Gastrocnemius medialis (tissue), 4 donors: ENCODE results near the gene TPK1. TPM values are rescaled to one million over a fixed set of nuclear protein-coding genes. Genes with fewer than 3 reads are reported as not detected.

Source experiments
- ATAC-seq, 2 donors: fragments of 150-250 bp; one replicate each; pipeline ENCODE4 v1.9.1; 2016
- DNase-seq, 2 donors: peaks; one replicate each; pipeline ENCODE4 v3.0.0-alpha.2; 2019
- H3K27ac ChIP-seq, 4 donors: fragments of 200-600 bp; sonication (generic); 1 replicate in 1 of 4; 2 replicates in 3 of 4; pipeline ENCODE4 v1.5.1; 2016 to 2018; ENCODE audit warnings: mild to moderate bottlenecking in 2 of 4, moderate library complexity in 1 of 4
- H3K27me3 ChIP-seq, 3 donors: fragments of 200-600 bp; sonication (generic) in 2 of 3; 1 replicate in 1 of 3; 2 replicates in 2 of 3; pipeline versions ENCODE4 v1.5.1 to v1.6.0; 2016 to 2019; ENCODE audit warnings: mild to moderate bottlenecking in 1 of 3, moderate library complexity in 1 of 3
- H3K36me3 ChIP-seq, 2 donors: fragments of 200-600 bp; sonication (generic) in 1 of 2; one replicate each; pipeline ENCODE4 v1.5.1; 2017 to 2018
- H3K4me1 ChIP-seq, 2 donors: fragments of 200-600 bp; sonication (generic) in 1 of 2; one replicate each; pipeline ENCODE4 v1.5.1; 2016 to 2017; ENCODE audit warnings: mild to moderate bottlenecking in 2 of 2
- H3K4me3 ChIP-seq, 4 donors: fragments of 200-600 bp; sonication (generic) in 3 of 4; 1 replicate in 1 of 4; 2 replicates in 3 of 4; pipeline ENCODE4 v1.5.1; 2016 to 2019; ENCODE audit warnings: mild to moderate bottlenecking in 2 of 4
- H3K9me3 ChIP-seq, 3 donors: fragments of 200-600 bp; sonication (generic) in 2 of 3; 1 replicate in 1 of 3; 2 replicates in 2 of 3; pipeline ENCODE4 v1.5.1; 2016 to 2019
- CTCF ChIP-seq, 5 experiments: fragments of 450-650 bp in 3 of 5; fragments of 200-600 bp in 2 of 5; sonication (generic) in 2 of 5; IDR thresholded peaks in 4 of 5; conservative IDR thresholded peaks in 1 of 5; 1 replicate in 4 of 5; 2 replicates in 1 of 5; pipeline ENCODE4 v1.5.1; 2016 to 2019; ENCODE audit warnings: antibody characterized with exemption in 5 of 5, mild to moderate bottlenecking in 3 of 5, moderate library complexity in 3 of 5
- POLR2A ChIP-seq, 2 donors: fragments of 450-650 bp; IDR thresholded peaks; one replicate each; pipeline ENCODE4 v1.6.1; 2017; ENCODE audit warnings: antibody characterized with exemption in 2 of 2, mild to moderate bottlenecking in 2 of 2, moderate library complexity in 2 of 2
- in situ Hi-C, 4 donors: fragments of 200-750 bp; cut with MboI; loops; one replicate each; pipeline versions ENCODE4 v1.15.0 to v1.8.0; 2017; ENCODE audit warnings: low sequenced_read_pairs in 4 of 4
- intact Hi-C: fragments of 100-400 bp; cut with DNase I; formaldehyde crosslinking; loops from one replicate; pipeline ENCODE4 v1.15.1; 2023; ENCODE audit warnings: low total_unique reads
- total RNA-seq, 4 donors: library from RNA; depleted of rRNA; stranded (reverse); fragments of >200 nt; gene quantifications; one replicate each; pipeline versions ENCODE4 v1.1.0 to v1.2.3, GENCODE V29; 2016

Gene TPK1
- total RNA-seq, 4 donors from 2014 or later: 2.0 to 6.9 (median 2.7) TPM

- H3K36me3 ChIP-seq: no peaks in the 10 kb centered on the region
- DNase-seq: no peak
- ATAC-seq: no peak
- no peaks in the 10 kb centered on the region for H3K9me3 ChIP-seq
- intact Hi-C loops: no loop called here
- TF ChIP-seq POLR2A (IDR thresholded peaks at IDR 0.05) (no peak), CTCF (IDR thresholded peaks at IDR 0.05 in 4 of 5, conservative IDR thresholded peaks at IDR 0.05 in 1 of 5) (no peak)
- no peaks in the 10 kb centered on the region for H3K4me1 ChIP-seq
- no peak overlapping the region for H3K4me3 ChIP-seq
- H3K27ac ChIP-seq: no peak overlapping the region
- in situ Hi-C loops: no loop called here
- H3K27me3 ChIP-seq: no peaks in the 10 kb centered on the region
These were observed 351.4 kb downstream of the TPK1 start for GRCh38 chr7:144484445-144484844.

GRCh38 chr7:144483189-144483588 is 352.7 kb downstream of the TPK1 start:
- Histone ChIP-seq H3K27ac (no peak overlapping the region), H3K27me3 (no peaks in the 10 kb centered on the region), H3K4me3 (no peak overlapping the region), H3K36me3 (no peaks in the 10 kb centered on the region), H3K4me1 (no peaks in the 10 kb centered on the region), H3K9me3 (no peaks in the 10 kb centered on the region)
- TF ChIP-seq POLR2A (IDR thresholded peaks at IDR 0.05): no peak
- no peak for TF ChIP-seq CTCF (IDR thresholded peaks at IDR 0.05 in 4 of 5, conservative IDR thresholded peaks at IDR 0.05 in 1 of 5)
- intact Hi-C loops: no loop called here
- in situ Hi-C loops: no loop called here
- ATAC-seq (no peak), DNase-seq (no peak)

GRCh38 chr7:144481833-144482232 is 354.0 kb downstream of the TPK1 start:
- Histone ChIP-seq H3K4me3 (no peak overlapping the region), H3K36me3 (no peaks in the 10 kb centered on the region), H3K4me1 (no peaks in the 10 kb centered on the region), H3K27me3 (no peaks in the 10 kb centered on the region), H3K27ac (no peak overlapping the region), H3K9me3 (no peaks in the 10 kb centered on the region)
- intact Hi-C loops: no loop called here
- DNase-seq (no peak), ATAC-seq (no peak)
- in situ Hi-C loops: no loop called here
- TF ChIP-seq CTCF (IDR thresholded peaks at IDR 0.05 in 4 of 5, conservative IDR thresholded peaks at IDR 0.05 in 1 of 5): no peak
- TF ChIP-seq POLR2A (IDR thresholded peaks at IDR 0.05): no peak

GRCh38 chr7:144477348-144477747 is 358.5 kb downstream of the TPK1 start:
- no peaks in the 10 kb centered on the region for H3K27me3 ChIP-seq
- no peak for TF ChIP-seq POLR2A (IDR thresholded peaks at IDR 0.05)
- no peak for TF ChIP-seq CTCF (IDR thresholded peaks at IDR 0.05 in 4 of 5, conservative IDR thresholded peaks at IDR 0.05 in 1 of 5)
- H3K4me3 ChIP-seq: no peak overlapping the region
- no peaks in the 10 kb centered on the region for H3K4me1 ChIP-seq
- no peaks in the 10 kb centered on the region for H3K9me3 ChIP-seq
- no peak overlapping the region for H3K27ac ChIP-seq
- no peaks in the 10 kb centered on the region for H3K36me3 ChIP-seq
- intact Hi-C loops (no loop called here), in situ Hi-C loops (no loop called here)
- ATAC-seq (no peak), DNase-seq (no peak)
